ENCODE measurements around the gene CACNG4. TPM values are rescaled to one million over a fixed set of nuclear protein-coding genes. Genes with fewer than 3 reads are reported as not detected.
A peak's percentile ranks its signal among the peaks of the same experiment; 100 is the strongest.
"Not testable (repeated sequence)": the region's sequence is repeated elsewhere in the genome, so short reads cannot be mapped to it uniquely, and the experiment has no call there.

CACNG4 gene
- total and polyA plus RNA-seq, 9 of the 15 experiments (the other 6 are each of a cell fraction or from before 2014, with no cell fraction given): 0.07 TPM; not detected in 8

DNA sequence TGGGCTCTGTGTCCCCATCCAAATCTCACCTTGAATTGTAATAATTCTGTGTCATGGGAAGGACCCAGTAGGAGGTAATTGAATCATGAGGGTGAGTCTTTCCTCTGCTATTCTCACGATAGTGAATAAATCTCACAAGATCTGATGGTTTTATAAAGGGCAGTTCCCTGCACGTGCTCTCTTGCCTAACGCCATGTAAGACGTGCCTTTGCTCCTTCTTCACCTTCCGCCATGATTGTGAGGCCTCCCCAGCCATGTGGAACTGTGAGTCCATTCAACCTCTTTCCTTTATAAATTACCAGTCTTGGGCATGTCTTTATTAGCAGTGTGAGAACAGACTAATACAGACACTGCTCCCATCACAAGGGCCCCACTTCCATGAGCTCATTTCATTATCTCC lies 76.6 kb downstream of the CACNG4 start:
- H3K9me3 ChIP-seq (replicated peaks; ENCODE audit: control insufficient read depth, insufficient read depth, low read depth, low read length); ATAC-seq; DNase-seq (ENCODE audit: extremely low read depth in 1 of 4, low spot score in 3 of 4); H2AFZ ChIP-seq (ENCODE audit: low read depth, low read length); FAIRE-seq; BruUV-seq (replicated peaks); in situ Hi-C loops (cut with MboI); H3K36me3 ChIP-seq (ENCODE audit: control insufficient read depth, insufficient read depth, low read length); CTCF ChIA-PET (ENCODE audit: low intra/inter-chr PET ratio); H4K20me1 ChIP-seq (replicated peaks; ENCODE audit: control insufficient read depth, insufficient read depth, low read length); H3K4me1 ChIP-seq (replicated peaks in 1 of 2; ENCODE audit: control insufficient read depth in 2 of 2, insufficient read depth in 2 of 2, low read length in 2 of 2); H3K79me2 ChIP-seq (ENCODE audit: control insufficient read depth, insufficient read depth, low read length); H3K27ac ChIP-seq (ENCODE audit: extremely low read depth, low read depth, low read length); H3K9ac ChIP-seq (ENCODE audit: insufficient read depth in 1 of 2, low read depth in 2 of 2, low read length in 2 of 2); intact Hi-C loops (cut with micrococcal nuclease); H3K4me3 ChIP-seq; H3K4me2 ChIP-seq (ENCODE audit: insufficient read depth, low read length); H3K9me1 ChIP-seq (ENCODE audit: control insufficient read depth, insufficient read depth, low read length): not testable (repeated sequence)
- peaks cover 29 to 69% of the 10 kb centered on the region in 2 experiments for H3K27me3 ChIP-seq (ENCODE audit: control insufficient read depth in 2 of 2, insufficient read depth in 2 of 2, low read length in 2 of 2)
- WGBS (ENCODE audit: insufficient coverage, low coverage, missing lambda C conversion rate): 2% methylated on average over 5 of the region's 5 CpGs
- POLR2A ChIA-PET: interaction anchor here (1.0 kb wide), 1 partner anchor 85 kb away, joined by 3 read pairs; no protein-coding TSS in a partner anchor
- TF ChIP-seq ZNF431 (CRISPR knock-in tag; IDR thresholded peaks at IDR 0.05): peak; percentile 98

DNA sequence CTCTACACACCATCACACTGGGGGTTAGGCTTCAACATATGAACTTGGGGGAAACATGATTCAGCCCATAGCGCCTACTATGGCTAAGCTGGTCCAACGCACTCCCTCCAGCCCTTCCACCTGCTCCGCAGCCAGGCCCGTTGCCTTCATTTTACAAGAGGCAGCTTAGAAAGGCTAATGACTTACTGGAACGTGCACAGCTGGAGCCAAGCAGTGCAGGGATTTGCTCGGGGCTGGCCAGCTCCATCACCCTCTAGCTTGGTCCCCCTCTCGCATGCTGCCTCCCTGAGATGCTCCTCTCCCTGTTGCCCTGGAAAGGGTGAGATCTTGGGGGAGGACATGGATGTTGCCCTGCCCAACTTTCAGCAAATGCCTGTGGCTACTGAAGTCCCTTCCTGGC lies 77.0 kb downstream of the CACNG4 start:
- peaks cover 29 to 73% of the 10 kb centered on the region in 2 experiments for H3K27me3 ChIP-seq (ENCODE audit: control insufficient read depth in 2 of 2, insufficient read depth in 2 of 2, low read length in 2 of 2)
- H3K4me2 ChIP-seq (ENCODE audit: insufficient read depth, low read length): no peak overlapping the region
- FAIRE-seq: no peak
- in situ Hi-C loops (cut with MboI): no loop called here
- H3K79me2 ChIP-seq (ENCODE audit: control insufficient read depth, insufficient read depth, low read length): no peaks in the 10 kb centered on the region
- ChIA-PET POLR2A (interaction anchor here (0.6 to 1.0 kb wide), 2 partner anchors 11 to 86 kb away, joined by 3 read pairs; no protein-coding TSS in a partner anchor), CTCF (ENCODE audit: low intra/inter-chr PET ratio) (no interaction called here)
- intact Hi-C loops (cut with micrococcal nuclease): no loop called here
- 1% methylated on average over 7 of the region's 7 CpGs for WGBS (ENCODE audit: insufficient coverage, low coverage, missing lambda C conversion rate)
- BruUV-seq (replicated peaks): no TSS peak
- peaks cover 0 to 8% of the 10 kb centered on the region in 2 experiments; a peak in 2 of 5 replicates for H3K4me1 ChIP-seq (replicated peaks in 1 of 2; ENCODE audit: control insufficient read depth in 2 of 2, insufficient read depth in 2 of 2, low read length in 2 of 2)
- H3K9me1 ChIP-seq (ENCODE audit: control insufficient read depth, insufficient read depth, low read length): no peaks in the 10 kb centered on the region
- no peak for TF ChIP-seq ZC3H4 (CRISPR knock-in tag; IDR thresholded peaks at IDR 0.05; ENCODE audit: borderline replicate concordance)
- TF ChIP-seq MBD1 (CRISPR knock-in tag; IDR thresholded peaks at IDR 0.05): no peak
- TF ChIP-seq TCF3 (CRISPR knock-in tag; IDR thresholded peaks at IDR 0.05): no peak
- TF ChIP-seq ILK (tag; IDR thresholded peaks at IDR 0.05; ENCODE audit: borderline replicate concordance, low read depth): no peak
- TF ChIP-seq ZNF239 (CRISPR knock-in tag; IDR thresholded peaks at IDR 0.05): no peak
- TF ChIP-seq U2AF1 (optimal IDR thresholded peaks at IDR 0.05; ENCODE audit: low read depth, low read length): no peak
- TF ChIP-seq, protein P1, sequence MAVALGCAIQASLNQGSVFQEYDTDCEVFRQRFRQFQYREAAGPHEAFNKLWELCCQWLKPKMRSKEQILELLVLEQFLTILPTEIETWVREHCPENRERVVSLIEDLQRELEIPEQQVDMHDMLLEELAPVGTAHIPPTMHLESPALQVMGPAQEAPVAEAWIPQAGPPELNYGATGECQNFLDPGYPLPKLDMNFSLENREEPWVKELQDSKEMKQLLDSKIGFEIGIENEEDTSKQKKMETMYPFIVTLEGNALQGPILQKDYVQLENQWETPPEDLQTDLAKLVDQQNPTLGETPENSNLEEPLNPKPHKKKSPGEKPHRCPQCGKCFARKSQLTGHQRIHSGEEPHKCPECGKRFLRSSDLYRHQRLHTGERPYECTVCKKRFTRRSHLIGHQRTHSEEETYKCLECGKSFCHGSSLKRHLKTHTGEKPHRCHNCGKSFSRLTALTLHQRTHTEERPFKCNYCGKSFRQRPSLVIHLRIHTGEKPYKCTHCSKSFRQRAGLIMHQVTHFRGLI (CRISPR knock-in tag; IDR thresholded peaks at IDR 0.05): no peak
- TF ChIP-seq, protein P2, sequence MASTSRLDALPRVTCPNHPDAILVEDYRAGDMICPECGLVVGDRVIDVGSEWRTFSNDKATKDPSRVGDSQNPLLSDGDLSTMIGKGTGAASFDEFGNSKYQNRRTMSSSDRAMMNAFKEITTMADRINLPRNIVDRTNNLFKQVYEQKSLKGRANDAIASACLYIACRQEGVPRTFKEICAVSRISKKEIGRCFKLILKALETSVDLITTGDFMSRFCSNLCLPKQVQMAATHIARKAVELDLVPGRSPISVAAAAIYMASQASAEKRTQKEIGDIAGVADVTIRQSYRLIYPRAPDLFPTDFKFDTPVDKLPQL (IDR thresholded peaks at IDR 0.05; ENCODE audit: extremely low read depth, insufficient read length): no peak
- TF ChIP-seq ZNF143 (CRISPR knock-in tag; IDR thresholded peaks at IDR 0.05): no peak
- no peak for TF ChIP-seq SMAD1 (IDR thresholded peaks at IDR 0.05; ENCODE audit: low read depth, low read length, partially characterized antibody)
- H3K4me3 ChIP-seq: no peak overlapping the region
- no peaks in the 10 kb centered on the region for H3K9me3 ChIP-seq (replicated peaks; ENCODE audit: control insufficient read depth, insufficient read depth, low read depth, low read length)
- no peaks in the 10 kb centered on the region for H3K36me3 ChIP-seq (ENCODE audit: control insufficient read depth, insufficient read depth, low read length)
- no peak overlapping the region for H3K9ac ChIP-seq (ENCODE audit: insufficient read depth in 1 of 2, low read depth in 2 of 2, low read length in 2 of 2)
- no peak for DNase-seq (ENCODE audit: extremely low read depth in 1 of 4, low spot score in 3 of 4)
- H4K20me1 ChIP-seq (replicated peaks; ENCODE audit: control insufficient read depth, insufficient read depth, low read length): no peaks in the 10 kb centered on the region
- no peak for ATAC-seq
- no peak overlapping the region for H3K27ac ChIP-seq (ENCODE audit: extremely low read depth, low read depth, low read length)
- H2AFZ ChIP-seq (ENCODE audit: low read depth, low read length): no peak overlapping the region

All from K562 (cell line).